COLO829 (cell line): ENCODE results near the gene MYBBP1A.
A peak's percentile ranks its signal among the peaks of the same experiment; 100 is the strongest.

Experiments used
- DNase-seq: peaks from one replicate; pipeline ENCODE4 v3.0.0; 2012; ENCODE audit warnings: low spot score

The MYBBP1A gene

DNA sequence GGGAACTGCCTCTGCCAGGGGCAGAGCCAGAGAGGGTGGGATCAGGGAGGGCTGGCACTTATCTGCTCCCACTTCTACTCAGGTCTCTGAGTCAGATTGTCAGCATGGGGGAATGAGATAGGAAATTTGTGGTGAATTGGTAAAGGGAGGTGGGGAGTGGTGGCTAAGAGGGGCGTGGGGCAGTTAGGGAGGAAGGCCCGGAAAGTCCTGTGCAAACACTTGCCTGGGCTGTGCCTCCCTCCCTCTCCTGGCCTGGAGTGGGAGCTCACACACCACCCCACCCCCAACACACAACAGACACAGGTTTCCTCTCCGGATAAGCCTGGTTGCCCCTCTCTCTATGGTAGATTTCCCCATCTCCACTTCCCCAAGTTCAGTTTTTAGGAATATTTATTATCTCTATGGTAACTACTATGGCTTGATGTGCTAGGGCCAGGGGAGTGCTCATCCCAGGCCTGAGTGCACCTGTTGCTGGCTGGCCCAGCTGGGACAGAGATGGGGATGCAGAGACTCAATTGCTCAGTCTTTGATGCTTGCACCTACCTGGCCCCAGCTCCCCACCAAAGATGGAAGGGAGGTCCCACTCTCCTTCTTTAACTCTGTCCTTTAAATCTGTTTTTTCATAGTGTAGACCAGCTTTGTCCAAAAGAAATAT, 53.8 kb downstream of the MYBBP1A start:
- no peak for DNase-seq

DNA sequence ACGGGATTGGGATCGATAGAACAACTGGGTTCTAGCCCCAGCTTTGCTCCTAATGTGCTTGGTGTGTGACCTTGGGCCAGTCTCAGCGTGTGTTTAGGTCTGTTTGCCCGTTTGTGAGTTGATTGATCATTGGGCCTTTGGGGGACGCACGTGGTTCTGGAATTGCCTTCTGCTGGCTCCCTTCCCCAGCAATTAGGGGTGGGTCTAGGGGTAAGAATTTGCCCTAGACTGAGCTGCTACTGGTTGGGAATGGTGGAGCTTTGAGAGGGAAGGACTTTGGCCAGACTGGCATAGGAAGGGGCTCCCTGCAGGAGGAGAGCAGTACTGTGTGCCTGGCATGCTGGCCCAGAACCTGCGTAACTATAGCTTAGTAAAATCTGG, 55.0 kb downstream of the MYBBP1A start:
- DNase-seq, result no peak

DNA sequence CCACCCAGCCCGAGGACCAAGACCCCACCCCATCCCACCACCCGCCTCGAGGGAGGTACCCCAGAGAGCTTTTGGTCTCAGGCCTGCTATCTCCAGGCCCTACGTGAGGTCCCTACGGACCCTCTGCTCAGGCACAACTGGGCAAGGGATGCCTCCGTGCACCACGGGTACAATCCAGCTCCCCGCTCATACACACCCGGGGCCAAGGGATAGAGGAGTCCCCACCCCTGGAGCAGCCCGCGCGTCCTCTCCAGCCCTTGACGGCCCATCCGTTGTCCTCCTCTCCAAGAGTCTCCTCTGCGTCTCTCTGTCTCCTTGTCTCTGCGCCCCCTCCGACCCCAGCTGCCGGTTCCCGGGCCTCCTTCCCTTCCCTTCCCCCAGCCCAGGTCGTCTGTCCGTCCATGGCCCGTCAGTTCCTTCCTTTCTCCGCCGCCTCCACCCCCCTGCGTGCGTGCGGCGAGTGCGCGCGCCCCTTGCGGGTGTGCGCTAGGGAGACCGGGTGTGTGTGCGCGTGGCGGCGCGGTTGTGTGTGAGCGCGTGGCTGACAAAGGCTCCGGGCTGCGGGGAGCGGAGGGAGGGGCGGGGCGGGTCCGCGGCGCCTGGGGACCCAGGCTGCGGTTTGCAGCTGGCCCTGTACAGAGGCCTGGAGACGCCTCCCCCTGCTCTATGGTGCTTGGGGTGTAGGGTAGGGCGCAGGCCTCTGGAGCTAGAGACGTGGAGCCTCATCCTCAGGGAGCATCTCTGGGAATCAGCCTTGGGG, 55.6 kb downstream of the MYBBP1A start:
- no peak for DNase-seq

DNA sequence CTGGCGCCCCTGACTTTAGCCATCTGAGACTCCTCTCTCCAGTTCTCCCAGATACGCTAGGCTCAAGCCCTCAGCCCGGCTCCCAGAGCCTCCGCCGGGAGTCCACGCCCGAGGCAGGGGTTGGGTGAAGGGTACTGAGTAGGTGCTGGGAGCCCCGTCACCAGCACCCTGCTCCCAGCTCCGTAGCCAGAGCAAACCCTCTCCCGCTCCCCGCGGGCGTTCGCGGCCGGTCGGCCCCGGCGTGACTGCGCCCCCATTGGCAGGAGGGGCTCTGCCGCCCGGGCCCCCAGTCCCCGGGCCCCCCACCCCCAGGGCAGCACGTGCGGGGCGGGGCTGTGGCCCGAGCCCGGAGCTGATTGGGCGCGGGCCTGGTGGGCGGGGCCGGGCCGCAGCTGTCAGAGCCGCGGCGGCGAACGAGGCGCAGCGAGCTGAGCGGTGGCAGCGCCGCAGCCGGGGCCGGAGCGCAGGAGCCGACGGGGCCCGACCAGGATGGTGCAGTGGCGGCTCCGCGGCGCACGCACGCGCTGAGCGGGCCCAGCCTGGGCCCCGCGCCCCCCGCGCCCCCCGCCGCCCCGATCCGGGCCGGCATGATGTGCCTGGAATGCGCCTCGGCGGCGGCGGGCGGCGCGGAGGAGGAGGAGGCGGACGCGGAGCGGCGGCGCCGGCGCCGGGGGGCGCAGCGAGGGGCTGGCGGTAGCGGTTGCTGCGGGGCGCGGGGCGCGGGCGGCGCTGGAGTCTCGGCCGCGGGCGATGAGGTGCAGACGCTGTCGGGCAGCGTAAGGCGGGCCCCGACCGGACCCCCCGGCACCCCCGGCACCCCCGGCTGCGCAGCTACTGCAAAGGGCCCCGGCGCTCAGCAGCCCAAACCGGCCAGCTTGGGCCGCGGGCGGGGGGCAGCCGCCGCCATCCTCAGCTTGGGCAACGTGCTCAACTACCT, 56.5 kb downstream of the MYBBP1A start, which contains the start of gene SPNS2:
Gene SPNS2, plus strand, starts transcription at position 421 of the 937 bp plus-strand sequence. Its CDS starts 167 bp downstream, at position 588.
- peak; percentile 30 for DNase-seq

DNA sequence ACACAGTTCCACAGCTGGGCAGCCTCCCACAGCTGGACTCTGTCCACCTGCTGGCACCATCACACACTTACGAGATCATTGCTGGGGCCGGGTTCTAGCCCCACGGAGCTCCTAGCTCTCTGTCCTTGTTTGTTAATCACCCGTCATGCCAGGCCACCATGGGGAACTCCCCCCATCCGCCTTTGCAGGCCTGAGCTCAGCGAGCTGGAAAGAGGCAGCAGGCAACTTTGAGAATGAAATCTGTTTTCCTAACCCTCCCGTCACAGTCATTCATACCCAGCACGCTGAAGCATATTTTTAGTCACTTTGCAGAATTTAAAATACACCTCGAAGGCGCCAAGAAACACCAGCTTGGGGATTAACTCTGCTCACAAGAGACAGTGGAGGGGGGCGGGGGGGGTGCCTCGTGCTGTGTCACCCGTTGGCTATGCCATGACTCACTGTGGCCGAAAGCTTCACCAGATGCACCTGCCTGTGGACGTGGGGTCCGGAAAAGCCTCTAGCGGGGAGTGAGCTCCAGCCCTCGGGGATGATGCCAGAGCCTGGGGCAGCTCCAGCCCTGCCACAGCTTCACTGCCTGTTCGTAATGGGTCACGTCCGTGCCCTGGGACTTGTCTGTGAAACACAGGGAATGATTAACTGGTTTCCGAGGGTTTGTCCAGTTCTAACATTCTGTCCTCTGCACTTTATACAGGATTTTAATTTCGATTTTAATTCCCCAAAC, 57.9 kb downstream of the MYBBP1A start:
- no peak for DNase-seq

DNA sequence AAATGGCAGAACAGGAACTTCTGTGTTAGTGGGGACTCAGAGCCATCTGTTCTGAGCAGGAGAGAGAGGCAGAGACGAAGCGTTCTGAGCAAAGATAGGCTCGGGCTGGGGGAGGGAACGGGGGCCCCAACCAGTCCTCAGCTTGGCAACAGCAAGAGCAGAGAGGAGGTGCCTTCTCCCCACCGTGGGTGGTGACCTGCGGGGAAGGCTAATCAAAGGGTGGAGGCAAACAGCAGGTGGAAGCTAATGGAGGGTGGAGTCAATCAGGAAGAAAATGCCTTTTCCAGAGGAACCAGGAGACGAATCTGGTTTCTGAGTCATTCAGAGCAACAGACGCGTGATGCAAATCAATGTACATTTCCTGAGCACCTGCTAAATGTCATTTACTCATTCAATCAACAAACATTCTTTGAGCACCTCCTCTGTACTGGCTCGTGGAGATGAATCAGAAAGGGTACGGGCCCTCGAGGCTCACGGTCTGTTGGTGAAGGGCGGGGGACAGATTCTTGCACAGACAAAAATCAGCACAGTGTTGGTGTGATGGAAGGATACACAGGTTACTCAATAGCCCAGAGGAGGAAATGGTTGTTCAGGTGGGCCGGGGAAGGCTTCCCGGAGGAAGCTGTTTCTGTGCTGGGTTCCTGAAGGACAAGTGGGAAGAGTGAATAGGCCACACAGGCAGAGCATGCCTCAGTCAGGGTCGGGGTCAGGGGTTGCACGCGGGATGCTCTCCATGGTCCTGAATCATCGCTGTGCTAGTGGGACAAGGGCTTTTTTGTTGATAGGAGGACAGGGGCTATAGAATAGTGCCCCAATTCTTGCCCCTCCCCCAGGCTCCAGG, 62.2 kb downstream of the MYBBP1A start:
- peak; percentile 46 for DNase-seq

DNA sequence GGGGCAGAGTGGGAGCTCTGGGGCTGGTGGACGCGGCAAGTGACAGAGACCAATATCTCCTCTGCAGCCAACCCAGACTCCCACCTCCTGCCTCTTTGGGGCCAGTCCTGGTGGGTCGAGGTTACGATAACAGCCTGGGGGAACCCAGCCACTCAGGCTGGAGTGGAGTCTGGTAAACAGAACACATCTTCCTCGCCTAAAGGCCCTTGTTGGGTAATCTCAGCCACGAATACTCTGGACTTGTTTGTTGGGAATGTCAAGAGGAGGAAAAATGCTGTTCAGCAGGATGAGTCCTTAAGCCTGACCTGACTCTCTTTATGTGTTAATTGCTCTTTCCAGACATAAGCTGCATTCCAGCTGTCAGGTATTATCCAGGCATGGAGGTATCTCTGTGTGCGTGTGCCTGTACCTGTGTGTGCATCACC, 64.5 kb downstream of the MYBBP1A start:
- no peak for DNase-seq

DNA sequence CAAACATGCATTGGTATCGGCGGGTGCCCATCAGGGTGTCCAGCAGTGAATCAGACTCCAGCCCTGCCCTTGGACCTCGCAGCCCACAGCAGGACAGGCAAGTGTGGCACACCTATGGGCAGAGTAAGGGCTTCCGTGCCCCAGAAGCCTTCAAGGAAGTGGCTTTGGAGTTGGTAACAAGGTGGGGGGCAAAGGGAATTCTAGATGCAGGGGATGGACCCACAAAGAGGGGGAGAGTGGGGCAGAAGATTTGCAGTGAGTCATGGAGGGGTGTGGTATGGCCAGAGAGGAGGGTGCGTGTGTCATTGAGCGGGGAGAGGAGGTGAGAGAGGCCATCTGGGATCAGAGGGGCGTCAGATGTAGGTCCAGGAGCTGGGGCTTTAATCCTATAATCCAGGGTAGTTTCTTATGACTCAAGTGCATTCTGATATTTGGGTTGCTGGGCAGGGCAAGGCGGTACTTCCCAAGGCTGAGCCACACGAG, 65.0 kb downstream of the MYBBP1A start:
- DNase-seq, result no peak

DNA sequence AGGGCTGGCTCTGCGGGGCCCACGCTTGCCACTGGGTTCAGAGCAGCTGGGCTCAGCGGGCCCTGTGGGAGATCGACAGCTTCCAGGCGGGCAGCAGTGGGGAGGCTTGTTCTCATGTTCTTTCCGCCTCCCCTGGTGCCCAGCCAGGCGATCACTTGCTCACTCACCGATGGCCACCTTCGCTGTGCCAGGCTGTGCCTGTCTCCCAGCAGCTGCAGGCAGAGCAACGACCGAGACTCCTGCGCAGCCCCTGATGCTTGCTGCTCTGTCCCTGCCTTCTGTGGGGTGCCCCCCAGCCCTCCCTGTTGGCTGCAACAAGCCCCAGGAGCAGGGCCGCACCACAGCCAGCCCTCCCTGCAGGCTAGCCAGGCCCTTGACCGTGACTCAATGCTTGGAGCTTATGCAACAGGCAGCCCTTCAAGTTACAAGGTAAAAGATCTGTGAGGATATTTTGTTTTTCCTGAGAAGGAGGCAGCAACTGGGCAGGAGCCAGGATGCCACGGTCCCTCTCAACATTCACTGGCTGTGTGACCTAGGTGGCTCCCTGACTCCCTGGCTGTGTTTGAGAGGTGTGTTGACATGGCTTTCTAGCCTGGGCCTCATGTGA, 66.1 kb downstream of the MYBBP1A start:
- no peak for DNase-seq
